Gastroesophageal sphincter (tissue), 4 donors: ENCODE results near the gene NRAP. TPM values are rescaled to one million over a fixed set of nuclear protein-coding genes. Genes with fewer than 3 reads are reported as not detected.

Experiments
- ATAC-seq: fragments of 150-250 bp; one replicate; pipeline ENCODE4 v1.9.1; 2016; ENCODE audit warnings: mild to moderate bottlenecking, moderate library complexity
- H3K27ac ChIP-seq, 4 donors: fragments of 200-600 bp; sonication (generic) in 3 of 4; 1 replicate in 3 of 4; 2 replicates in 1 of 4; pipeline ENCODE4 v1.5.1; 2016 to 2019
- H3K27me3 ChIP-seq: fragments of 200-600 bp; sonication (generic); one replicate; pipeline ENCODE4 v1.5.1; 2019
- H3K36me3 ChIP-seq, 2 donors: fragments of 200-600 bp; sonication (generic); one replicate each; pipeline ENCODE4 v1.5.1; 2019; ENCODE audit warnings: control low read depth in 1 of 2
- H3K4me1 ChIP-seq, 3 donors: fragments of 200-600 bp; sonication (generic); 1 replicate in 2 of 3; 2 replicates in 1 of 3; pipeline ENCODE4 v1.5.1; 2016 to 2019; ENCODE audit warnings: control low read depth in 2 of 3
- H3K4me3 ChIP-seq, 2 donors: fragments of 200-600 bp; sonication (generic); one replicate each; pipeline ENCODE4 v1.5.1; 2019; ENCODE audit warnings: mild to moderate bottlenecking in 1 of 2, moderate library complexity in 1 of 2
- H3K9me3 ChIP-seq, 3 donors: fragments of 200-600 bp; sonication (generic); one replicate each; pipeline ENCODE4 v1.5.1; 2017 to 2019; ENCODE audit warnings: control low read depth in 2 of 3
- EP300 ChIP-seq: sonication (generic); formaldehyde crosslinking; IDR thresholded peaks from one replicate; pipeline ENCODE4 v1.6.1; 2017; ENCODE audit warnings: antibody characterized with exemption, mild to moderate bottlenecking
- POLR2A ChIP-seq, 2 donors: fragments of 450-650 bp; IDR thresholded peaks; one replicate each; pipeline ENCODE4 v1.6.1; 2017; ENCODE audit warnings: antibody characterized with exemption in 2 of 2, mild to moderate bottlenecking in 2 of 2, moderate library complexity in 1 of 2
- POLR2AphosphoS5 ChIP-seq: sonication (generic); formaldehyde crosslinking; IDR thresholded peaks from one replicate; pipeline ENCODE4 v1.6.1; 2017; ENCODE audit warnings: antibody characterized with exemption
- WGBS, 2 donors: methylation state at CpG; one replicate each; pipeline ENCODE4 v1.1.5; 2018; ENCODE audit warnings: low coverage in 1 of 2; 5-methylcytosine and 5-hydroxymethylcytosine counted together
- total RNA-seq, 4 donors: library from RNA; depleted of rRNA; stranded (reverse); fragments of >200 nt; gene quantifications; one replicate each; pipeline ENCODE4 v1.1.0, GENCODE V29; 2016
- TF ChIP-seq, protein P1 (sequence below), 4 experiments: fragments of 200-600 bp in 2 of 4; fragments of 450-650 bp in 2 of 4; sonication (generic) in 1 of 4; IDR thresholded peaks; one replicate each; pipeline ENCODE4 v1.5.1; 2017 to 2019; ENCODE audit warnings: antibody characterized with exemption in 4 of 4, mild to moderate bottlenecking in 2 of 4, moderate library complexity in 2 of 4

Gene NRAP
- total RNA-seq, 4 donors from 2014 or later: under 0.01 TPM; not detected in 3

DNA sequence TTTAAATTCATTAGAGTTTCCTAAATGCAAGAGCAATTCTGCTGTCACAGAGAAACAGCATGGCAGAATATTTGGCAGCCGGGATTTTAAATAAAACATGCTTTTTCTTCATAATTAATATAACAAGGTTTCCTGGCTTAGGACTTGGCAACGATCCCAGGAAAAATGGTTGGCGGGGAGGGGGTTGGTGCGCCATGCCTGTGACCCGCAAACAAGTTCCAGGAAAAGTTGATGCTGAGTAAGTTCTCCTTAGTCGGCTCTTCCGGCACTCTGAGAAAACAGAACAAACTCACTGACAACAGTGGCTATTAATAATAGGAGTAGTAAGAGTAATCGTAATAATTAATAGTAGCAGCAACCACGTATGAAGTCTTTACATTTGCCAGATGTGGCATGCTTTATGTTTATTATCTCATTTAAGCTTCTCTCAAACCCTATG, 106.4 kb downstream of the NRAP start:
- no peak overlapping the region for H3K27ac ChIP-seq
- no peak for ATAC-seq
- no peak overlapping the region for H3K4me3 ChIP-seq

DNA sequence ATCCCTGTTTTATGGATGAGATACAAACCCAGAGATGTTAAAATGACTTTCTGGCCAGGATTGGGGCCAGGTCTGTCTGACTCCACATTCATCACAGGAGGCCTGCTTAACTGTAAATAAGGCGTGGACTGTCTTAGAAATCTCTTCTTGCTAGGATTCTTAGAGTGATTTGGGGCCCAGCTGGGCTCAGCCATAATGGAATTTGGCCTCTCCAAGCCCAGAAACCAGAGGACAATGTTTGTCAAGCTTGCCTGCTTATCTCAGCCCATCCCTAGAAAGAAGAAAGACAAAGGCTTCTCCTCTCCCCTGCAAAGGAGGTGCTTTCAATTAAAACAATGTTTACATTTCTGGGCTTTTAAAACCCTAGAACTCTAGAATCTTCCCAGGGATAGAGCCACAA, 108.1 kb downstream of the NRAP start:
- 100% methylated on average over 1 of the region's 1 CpG; no CpG with 5 or more reads in 1 of the 2 donors for WGBS, 2 donors
- Histone ChIP-seq H3K36me3 (no peaks in the 10 kb centered on the region), H3K4me1 (peaks cover 0 to 15% (median 0%) of the 10 kb centered on the region in 3 donors), H3K4me3 (no peak overlapping the region), H3K27ac (no peak overlapping the region), H3K9me3 (no peaks in the 10 kb centered on the region), H3K27me3 (peaks cover 26% of the 10 kb centered on the region)
- TF ChIP-seq POLR2AphosphoS5 (no peak), POLR2A (IDR thresholded peaks at IDR 0.05) (no peak), EP300 (no peak)
- TF ChIP-seq, protein P1, sequence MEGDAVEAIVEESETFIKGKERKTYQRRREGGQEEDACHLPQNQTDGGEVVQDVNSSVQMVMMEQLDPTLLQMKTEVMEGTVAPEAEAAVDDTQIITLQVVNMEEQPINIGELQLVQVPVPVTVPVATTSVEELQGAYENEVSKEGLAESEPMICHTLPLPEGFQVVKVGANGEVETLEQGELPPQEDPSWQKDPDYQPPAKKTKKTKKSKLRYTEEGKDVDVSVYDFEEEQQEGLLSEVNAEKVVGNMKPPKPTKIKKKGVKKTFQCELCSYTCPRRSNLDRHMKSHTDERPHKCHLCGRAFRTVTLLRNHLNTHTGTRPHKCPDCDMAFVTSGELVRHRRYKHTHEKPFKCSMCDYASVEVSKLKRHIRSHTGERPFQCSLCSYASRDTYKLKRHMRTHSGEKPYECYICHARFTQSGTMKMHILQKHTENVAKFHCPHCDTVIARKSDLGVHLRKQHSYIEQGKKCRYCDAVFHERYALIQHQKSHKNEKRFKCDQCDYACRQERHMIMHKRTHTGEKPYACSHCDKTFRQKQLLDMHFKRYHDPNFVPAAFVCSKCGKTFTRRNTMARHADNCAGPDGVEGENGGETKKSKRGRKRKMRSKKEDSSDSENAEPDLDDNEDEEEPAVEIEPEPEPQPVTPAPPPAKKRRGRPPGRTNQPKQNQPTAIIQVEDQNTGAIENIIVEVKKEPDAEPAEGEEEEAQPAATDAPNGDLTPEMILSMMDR (IDR thresholded peaks at IDR 0.05): no peak
- no peak for ATAC-seq

More for the DNA sequence above, 106.4 kb downstream of the NRAP start:
- H3K36me3 ChIP-seq: no peaks in the 10 kb centered on the region
- no peaks in the 10 kb centered on the region for H3K9me3 ChIP-seq
- TF ChIP-seq POLR2AphosphoS5 (peak; percentile 81), POLR2A (IDR thresholded peaks at IDR 0.05) (no peak)
- H3K27me3 ChIP-seq: peaks cover 26% of the 10 kb centered on the region
- WGBS, 2 donors: 18 to 34% methylated on average over 7 to 8 of the region's 9 CpGs
- peaks cover 0 to 15% (median 0%) of the 10 kb centered on the region in 3 donors for H3K4me1 ChIP-seq

DNA sequence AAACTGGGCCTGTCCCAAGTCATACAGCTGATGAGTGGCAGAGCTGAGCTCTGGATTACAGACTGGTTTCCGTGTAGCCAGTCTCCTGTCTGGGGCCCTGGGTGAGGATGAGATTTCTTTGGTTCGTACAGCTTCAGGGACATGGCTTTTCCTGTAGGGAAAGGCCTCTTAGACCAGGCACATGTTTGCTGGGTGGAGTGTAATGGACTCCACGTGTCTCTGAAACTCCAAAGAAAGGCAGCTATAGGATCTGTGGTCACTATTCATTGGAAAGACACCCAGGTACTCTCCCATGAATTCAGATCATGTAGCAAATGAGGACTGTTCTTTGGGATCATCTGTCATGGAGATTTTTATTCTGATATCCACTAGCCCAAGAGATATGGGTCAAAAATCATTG, 108.6 kb downstream of the NRAP start:
- TF ChIP-seq EP300 (no peak), POLR2A (IDR thresholded peaks at IDR 0.05) (no peak), POLR2AphosphoS5 (no peak)
- TF ChIP-seq, protein P1 (IDR thresholded peaks at IDR 0.05): no peak
- no peak overlapping the region for H3K27ac ChIP-seq
- no peaks in the 10 kb centered on the region for H3K36me3 ChIP-seq
- peaks cover 26% of the 10 kb centered on the region for H3K27me3 ChIP-seq
- H3K4me1 ChIP-seq: peaks cover 0 to 15% (median 0%) of the 10 kb centered on the region in 3 donors
- no peak for ATAC-seq
- H3K4me3 ChIP-seq: no peak overlapping the region
- WGBS, 2 donors: 80 to 100% methylated on average over 1 of the region's 3 CpGs
- H3K9me3 ChIP-seq: no peaks in the 10 kb centered on the region

DNA sequence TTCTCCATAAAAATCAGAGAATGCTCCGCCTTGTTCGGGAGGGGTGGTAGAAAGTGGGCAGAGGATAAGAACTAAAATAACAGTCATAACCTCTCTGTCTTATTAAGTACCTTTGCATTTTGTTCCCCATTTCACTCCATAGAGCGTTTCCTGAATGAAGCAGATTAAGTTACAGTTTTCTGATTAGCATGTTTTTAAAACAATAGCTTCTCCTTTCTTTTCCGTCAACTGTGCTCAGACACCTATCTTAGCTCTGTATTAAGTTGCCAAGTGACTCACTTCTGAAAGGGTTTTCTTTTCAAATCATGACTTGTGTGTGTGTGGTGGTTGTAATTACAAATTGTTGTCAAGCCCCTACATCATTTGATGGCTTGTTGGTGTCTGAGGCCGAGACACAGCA, 109.6 kb downstream of the NRAP start:
- TF ChIP-seq POLR2AphosphoS5: no peak
- TF ChIP-seq, protein P1 (IDR thresholded peaks at IDR 0.05): no peak
- no peak for TF ChIP-seq EP300
- TF ChIP-seq POLR2A (IDR thresholded peaks at IDR 0.05): no peak
- H3K27me3 ChIP-seq: peaks cover 20% of the 10 kb centered on the region
- WGBS, 2 donors: 64 to 73% methylated on average over 4 to 5 of the region's 5 CpGs
- no peak overlapping the region for H3K27ac ChIP-seq
- H3K4me3 ChIP-seq: no peak overlapping the region
- no peaks in the 10 kb centered on the region for H3K9me3 ChIP-seq
- no peaks in the 10 kb centered on the region for H3K36me3 ChIP-seq
- H3K4me1 ChIP-seq: peaks cover 0 to 15% (median 0%) of the 10 kb centered on the region in 3 donors
- ATAC-seq: no peak

DNA sequence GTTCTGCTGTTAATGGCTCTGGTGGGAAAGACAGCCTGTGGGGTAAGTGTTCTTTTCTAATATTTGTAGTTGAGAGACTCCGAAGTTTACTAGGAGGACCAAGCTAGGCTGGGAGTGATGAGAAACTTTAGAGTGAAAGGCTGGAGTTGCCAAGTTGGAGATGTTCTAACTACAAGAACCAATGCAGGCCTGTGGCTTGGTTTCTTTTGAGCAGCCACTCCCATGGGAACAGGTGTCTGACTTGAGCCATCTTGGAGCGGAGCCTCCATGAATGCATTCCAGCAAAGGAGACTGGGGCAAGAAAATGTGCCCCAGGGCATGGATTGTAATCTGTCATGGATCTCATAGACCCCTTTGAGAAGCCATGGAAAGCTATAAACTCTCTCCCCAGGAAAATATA, 110.7 kb downstream of the NRAP start:
- no peak for ATAC-seq
- no peak overlapping the region for H3K4me3 ChIP-seq

More for the DNA sequence above, 110.7 kb downstream of the NRAP start:
- 100% methylated on average over 1 to 2 of the region's 2 CpGs for WGBS, 2 donors
- Histone ChIP-seq H3K9me3 (no peaks in the 10 kb centered on the region), H3K36me3 (no peaks in the 10 kb centered on the region), H3K27ac (no peak overlapping the region), H3K27me3 (peaks cover 10% of the 10 kb centered on the region), H3K4me1 (peaks cover 0 to 14% (median 0%) of the 10 kb centered on the region in 3 donors)
- TF ChIP-seq POLR2A (IDR thresholded peaks at IDR 0.05) (no peak), EP300 (no peak), POLR2AphosphoS5 (no peak)
- TF ChIP-seq, protein P1 (IDR thresholded peaks at IDR 0.05): no peak
